GM12878 (cell line): ENCODE results near the gene TUBGCP2. TPM values are rescaled to one million over a fixed set of nuclear protein-coding genes. Genes with fewer than 3 reads are reported as not detected.

ENCODE experiments used
- ATAC-seq: fragments of 200-7000 bp; cut with Tn5 transposase; 3 replicates; pipeline ENCODE4 v1.9.1; 2020; ENCODE audit warnings: mild to moderate bottlenecking, moderate library complexity
- BruUV-seq: library from RNA; stranded (reverse); fragments of 400-500 nt; replicated peaks from 2 replicates; lab custom pipeline; 2021; lab: Mats Ljungman, UMichigan
- CTCF ChIA-PET: fragments of 300-600 bp; sonication (Branson Sonifier 250); formaldehyde crosslinking; extraction: SDS; loops from one replicate; lab custom pipeline; 2021; ENCODE audit warnings: inconsistent platforms; lab: Yijun Ruan, JAX
- POLR2A ChIA-PET: fragments of 350-600 bp; formaldehyde crosslinking; extraction: SDS; loops from one replicate; lab custom pipeline; 2021; ENCODE audit warnings: inconsistent platforms; lab: Charles Lee
- RAD21 ChIA-PET: fragments of 300-600 bp; sonication (Branson Sonifier 250); formaldehyde crosslinking; loops from one replicate; lab custom pipeline; 2023; ENCODE audit warnings: antibody characterized with exemption; ENCODE audit not compliant: unreplicated experiment; lab: Charles Lee
- SMC1A ChIA-PET: fragments of 300-600 bp; sonication (Branson Sonifier 250); formaldehyde crosslinking; loops from one replicate; lab custom pipeline; 2023; ENCODE audit not compliant: unreplicated experiment, uncharacterized antibody; lab: Charles Lee
- DNase-seq: peaks from one replicate; pipeline ENCODE4 v3.0.0-alpha.2; 2011; ENCODE audit warnings: low read depth, low spot score
- FAIRE-seq: peaks from 3 replicates; lab custom pipeline; 2011; peaks lifted over from hg19 to GRCh38; lab: Jason Lieb, UNC
- H2AFZ ChIP-seq: 2 replicates; pipeline ENCODE4 v1.6.0; 2011; ENCODE audit warnings: low read depth, low read length, control low read depth; ENCODE audit not compliant: control insufficient read depth
- H3K27ac ChIP-seq: 2 replicates; pipeline ENCODE4 v1.5.1; 2011; ENCODE audit warnings: control low read depth; ENCODE audit not compliant: control insufficient read depth, insufficient read depth
- H3K27me3 ChIP-seq, 2 experiments: replicated peaks in 1 of 2; 2 replicates each; pipeline versions ENCODE4 v1.6.0 to v1.6.1; 2011; ENCODE audit warnings: low read length in 1 of 2; ENCODE audit not compliant: control insufficient read depth in 2 of 2, insufficient read depth in 2 of 2
- H3K36me3 ChIP-seq, 2 experiments: 2 replicates each; pipeline ENCODE4 v1.5.1; 2011; ENCODE audit warnings: low read length in 1 of 2; ENCODE audit not compliant: control insufficient read depth in 2 of 2, insufficient read depth in 2 of 2
- H3K4me1 ChIP-seq: 2 replicates; pipeline ENCODE4 v1.6.1; 2011; ENCODE audit warnings: mild to moderate bottlenecking, low read length, moderate library complexity, mixed read lengths; ENCODE audit not compliant: control insufficient read depth, insufficient read depth
- H3K4me2 ChIP-seq: 2 replicates; pipeline ENCODE4 v1.6.0; 2011; ENCODE audit warnings: control low read depth; ENCODE audit not compliant: control insufficient read depth, insufficient read depth
- H3K4me3 ChIP-seq: fragments of 200-600 bp; sonication (generic); 2 replicates; pipeline ENCODE4 v1.5.1; 2016
- H3K79me2 ChIP-seq: 2 replicates; pipeline ENCODE4 v1.6.0; 2011; ENCODE audit warnings: low read length; ENCODE audit not compliant: control insufficient read depth, insufficient read depth
- H3K9ac ChIP-seq: 2 replicates; pipeline ENCODE4 v1.8.0; 2011; ENCODE audit warnings: low read length, control low read depth, mixed read lengths; ENCODE audit not compliant: control insufficient read depth, insufficient read depth
- H3K9me3 ChIP-seq: replicated peaks from 3 replicates; pipeline ENCODE4 v1.5.1; 2011; ENCODE audit warnings: mild to moderate bottlenecking, low read length; ENCODE audit not compliant: control insufficient read depth, insufficient read depth
- H4K20me1 ChIP-seq: 2 replicates; pipeline ENCODE4 v1.6.0; 2011; ENCODE audit not compliant: control insufficient read depth, insufficient read depth
- ATF7 ChIP-seq: fragments of 450-650 bp; IDR thresholded peaks from 2 replicates; pipeline ENCODE4 v1.6.1; 2016; ENCODE audit warnings: low read depth, mild to moderate bottlenecking
- GABPA ChIP-seq: IDR thresholded peaks from 2 replicates; pipeline ENCODE4 v1.6.1; 2014; ENCODE audit warnings: antibody characterized with exemption, low read depth, mild to moderate bottlenecking, inconsistent platforms
- GATAD2B ChIP-seq: fragments of 450-650 bp; conservative IDR thresholded peaks from 2 replicates; pipeline ENCODE4 v1.6.1; 2017; ENCODE audit warnings: low read depth, mild to moderate bottlenecking, moderate library complexity
- HDAC2 ChIP-seq: fragments of 200-600 bp; sonication (generic); IDR thresholded peaks from 2 replicates; pipeline ENCODE4 v1.6.1; 2017
- LARP7 ChIP-seq: fragments of 450-650 bp; IDR thresholded peaks from 2 replicates; pipeline ENCODE4 v1.6.1; 2017; ENCODE audit warnings: mild to moderate bottlenecking
- MTA3 ChIP-seq: IDR thresholded peaks from 2 replicates; pipeline ENCODE4 v1.6.1; 2012; ENCODE audit warnings: low read length, inconsistent platforms, borderline replicate concordance
- NR2C1 ChIP-seq: fragments of 450-650 bp; IDR thresholded peaks from 2 replicates; pipeline ENCODE4 v1.6.1; 2017; ENCODE audit warnings: antibody characterized with exemption, mild to moderate bottlenecking, moderate library complexity
- RB1 ChIP-seq: fragments of 450-650 bp; formaldehyde crosslinking; IDR thresholded peaks from 2 replicates; pipeline ENCODE4 v1.6.1; 2017; ENCODE audit warnings: mild to moderate bottlenecking, borderline replicate concordance
- SIX5 ChIP-seq: IDR thresholded peaks from 2 replicates; pipeline ENCODE4 v1.6.1; 2011; ENCODE audit warnings: mild to moderate bottlenecking, low read depth, low read length, moderate library complexity; ENCODE audit not compliant: severe bottlenecking
- TAF1 ChIP-seq: IDR thresholded peaks from 2 replicates; pipeline ENCODE4 v1.6.1; 2011; ENCODE audit warnings: mild to moderate bottlenecking, low read depth, low read length, borderline replicate concordance
- TBL1XR1 ChIP-seq: IDR thresholded peaks from 2 replicates; pipeline ENCODE4 v1.6.1; 2012; ENCODE audit warnings: low read depth, low read length, improper control_type of control experiment
- ZSCAN29 ChIP-seq: fragments of 450-650 bp; IDR thresholded peaks from 2 replicates; pipeline ENCODE4 v1.6.1; 2017; ENCODE audit warnings: mild to moderate bottlenecking, moderate library complexity
- WGBS: methylation state at CpG from one replicate; pipeline ENCODE4 v1.1.6; 2016; ENCODE audit warnings: low lambda C conversion rate; ENCODE audit not compliant: insufficient replicate concordance, insufficient coverage; ENCODE audit errors: missing lambda C conversion rate; 5-methylcytosine and 5-hydroxymethylcytosine counted together
- in situ Hi-C: fragments of 300-500 bp; cut with MboI; formaldehyde crosslinking; loops from 9 replicates; pipeline ENCODE4 v1.14.3; 2018; ENCODE audit warnings: mixed read lengths
- intact Hi-C: fragments of 100-400 bp; cut with micrococcal nuclease; formaldehyde crosslinking; loops from one replicate; pipeline ENCODE4 v1.14.2; 2022; ENCODE audit not compliant: unreplicated experiment
- polyA plus RNA-seq, 11 experiments: library from polyadenylated mRNA; depleted of rRNA in 4 of 11; unstranded in 6 of 11; stranded (reverse) in 5 of 11; fragments of >200 nt; fragmentation: Nextera tagmentation in 4 of 11; fragmentation: Illumina TruSeq in 1 of 11; extraction: Ambion mirVana in 4 of 11; extraction: Trizol in 1 of 11; gene quantifications; 1 replicate in 1 of 11; 2 replicates in 10 of 11; pipeline versions ENCODE4 v1.2.1 to v1.2.3, GENCODE V29; 2011 to 2016; ENCODE audit warnings: inconsistent platforms in 2 of 11, missing spikeins in 2 of 11, low read depth in 1 of 11
- total RNA-seq, 4 experiments: library from RNA; depleted of rRNA in 3 of 4; stranded (reverse); fragments of >200 nt in 3 of 4; fragmentation: Illumina TruSeq in 1 of 4; extraction: Trizol in 1 of 4; gene quantifications; 2 replicates each; pipeline versions ENCODE4 v1.2.1 to v1.2.3, GENCODE V29; 2013 to 2021
- TF ChIP-seq, protein P1 (sequence below): fragments of 450-650 bp; IDR thresholded peaks from 2 replicates; pipeline ENCODE4 v1.6.1; 2016; ENCODE audit warnings: mild to moderate bottlenecking
- TF ChIP-seq, protein P2 (sequence below): fragments of 450-650 bp; formaldehyde crosslinking; IDR thresholded peaks from 2 replicates; pipeline ENCODE4 v1.5.0; 2022; ENCODE audit warnings: mild to moderate bottlenecking, missing genetic modification characterization
- TF ChIP-seq, protein P3 (sequence below): fragments of 450-650 bp; IDR thresholded peaks from 2 replicates; pipeline ENCODE4 v1.6.1; 2017; ENCODE audit warnings: mild to moderate bottlenecking, moderate library complexity

The TUBGCP2 gene
- total and polyA plus RNA-seq, 10 of the 15 experiments (the other 5 are each of a cell fraction or from before 2014, with no cell fraction given), result 4.8 to 47.1 (median 34.7) TPM

DNA sequence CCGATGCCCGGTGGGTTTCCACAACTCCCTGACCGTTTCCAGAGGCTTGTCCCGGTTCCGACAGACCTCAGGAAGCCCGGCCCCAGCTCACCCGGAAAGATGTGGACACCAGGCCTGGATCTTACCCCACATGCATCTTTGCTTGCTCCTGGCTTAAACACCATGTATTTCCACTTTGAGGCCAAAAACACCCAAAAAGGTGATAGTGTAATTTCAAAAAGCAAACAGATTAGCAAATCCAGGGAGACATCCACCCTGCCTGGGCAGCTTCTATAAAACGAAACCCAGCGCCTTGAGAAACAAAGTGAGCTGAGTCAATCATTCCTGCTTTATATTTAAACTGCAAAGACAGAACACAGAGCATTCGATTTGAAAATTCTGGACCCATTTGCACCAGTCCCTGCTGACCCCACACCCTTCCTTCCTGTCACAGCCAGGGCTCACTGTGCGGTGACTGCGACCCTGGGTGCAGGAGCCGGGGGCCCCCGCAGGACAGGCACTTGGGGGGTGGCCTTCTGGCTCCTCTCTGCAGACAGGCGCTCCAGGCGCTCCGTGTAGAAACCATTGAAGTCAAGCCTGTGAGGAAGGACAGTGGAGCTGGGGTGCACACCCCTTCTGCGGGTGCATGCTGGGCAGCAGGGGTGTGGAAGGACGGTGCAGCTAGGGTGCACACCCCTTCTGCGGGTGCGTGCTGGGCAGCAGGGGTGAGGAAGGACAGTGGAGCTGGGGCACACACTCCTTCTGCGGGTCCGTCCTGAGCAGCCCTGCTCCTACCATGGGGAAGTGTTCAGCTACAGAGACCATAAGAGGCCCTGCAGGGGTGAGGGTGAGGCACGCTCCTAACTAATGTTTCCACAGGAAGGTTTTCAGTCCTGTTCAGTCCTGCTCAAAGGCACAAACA lies 29.1 kb downstream of the TUBGCP2 start:
- ATAC-seq, result no peak
- Histone ChIP-seq H3K79me2 (peaks cover 17% of the 10 kb centered on the region), H3K4me3 (no peak overlapping the region), H3K36me3 (peaks cover 3 to 13% of the 10 kb centered on the region in 2 experiments), H2AFZ (no peak overlapping the region), H3K9me3 (no peaks in the 10 kb centered on the region), H3K27ac (no peak overlapping the region), H3K4me2 (no peak overlapping the region), H3K4me1 (peaks cover 32% of the 10 kb centered on the region), H4K20me1 (no peaks in the 10 kb centered on the region; the same call in 1 of the 2 replicates), H3K9ac (no peak overlapping the region), H3K27me3 (no peaks in the 10 kb centered on the region)
- no peak for DNase-seq
- 79% methylated on average over 24 of the region's 24 CpGs for WGBS
- CTCF ChIA-PET, result interaction anchor here (0.9 to 2.8 kb wide), 3 partner anchors 18 to 28 kb away, joined by 3 to 14 read pairs (median 9); no protein-coding TSS in a partner anchor
- SMC1A ChIA-PET, result interaction anchor here (1.0 kb wide), 1 partner anchor 28 kb away, joined by 4 read pairs; no protein-coding TSS in a partner anchor
- BruUV-seq, result no TSS peak
- in situ Hi-C loops, result no loop called here
- no peak for FAIRE-seq
- RAD21 ChIA-PET, result no interaction called here
- POLR2A ChIA-PET, result no interaction called here
- intact Hi-C loops, result no loop called here
- TF ChIP-seq TBL1XR1 (no peak), ZSCAN29 (no peak), TAF1 (no peak), SIX5 (no peak), LARP7 (no peak), GABPA (no peak), NR2C1 (no peak), GATAD2B (no peak), HDAC2 (no peak), MTA3 (no peak), RB1 (no peak), ATF7 (no peak)
- TF ChIP-seq, protein P1, sequence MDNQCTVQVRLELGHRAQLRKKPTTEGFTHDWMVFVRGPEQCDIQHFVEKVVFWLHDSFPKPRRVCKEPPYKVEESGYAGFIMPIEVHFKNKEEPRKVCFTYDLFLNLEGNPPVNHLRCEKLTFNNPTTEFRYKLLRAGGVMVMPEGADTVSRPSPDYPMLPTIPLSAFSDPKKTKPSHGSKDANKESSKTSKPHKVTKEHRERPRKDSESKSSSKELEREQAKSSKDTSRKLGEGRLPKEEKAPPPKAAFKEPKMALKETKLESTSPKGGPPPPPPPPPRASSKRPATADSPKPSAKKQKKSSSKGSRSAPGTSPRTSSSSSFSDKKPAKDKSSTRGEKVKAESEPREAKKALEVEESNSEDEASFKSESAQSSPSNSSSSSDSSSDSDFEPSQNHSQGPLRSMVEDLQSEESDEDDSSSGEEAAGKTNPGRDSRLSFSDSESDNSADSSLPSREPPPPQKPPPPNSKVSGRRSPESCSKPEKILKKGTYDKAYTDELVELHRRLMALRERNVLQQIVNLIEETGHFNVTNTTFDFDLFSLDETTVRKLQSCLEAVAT, result no peak
- TF ChIP-seq, protein P2, sequence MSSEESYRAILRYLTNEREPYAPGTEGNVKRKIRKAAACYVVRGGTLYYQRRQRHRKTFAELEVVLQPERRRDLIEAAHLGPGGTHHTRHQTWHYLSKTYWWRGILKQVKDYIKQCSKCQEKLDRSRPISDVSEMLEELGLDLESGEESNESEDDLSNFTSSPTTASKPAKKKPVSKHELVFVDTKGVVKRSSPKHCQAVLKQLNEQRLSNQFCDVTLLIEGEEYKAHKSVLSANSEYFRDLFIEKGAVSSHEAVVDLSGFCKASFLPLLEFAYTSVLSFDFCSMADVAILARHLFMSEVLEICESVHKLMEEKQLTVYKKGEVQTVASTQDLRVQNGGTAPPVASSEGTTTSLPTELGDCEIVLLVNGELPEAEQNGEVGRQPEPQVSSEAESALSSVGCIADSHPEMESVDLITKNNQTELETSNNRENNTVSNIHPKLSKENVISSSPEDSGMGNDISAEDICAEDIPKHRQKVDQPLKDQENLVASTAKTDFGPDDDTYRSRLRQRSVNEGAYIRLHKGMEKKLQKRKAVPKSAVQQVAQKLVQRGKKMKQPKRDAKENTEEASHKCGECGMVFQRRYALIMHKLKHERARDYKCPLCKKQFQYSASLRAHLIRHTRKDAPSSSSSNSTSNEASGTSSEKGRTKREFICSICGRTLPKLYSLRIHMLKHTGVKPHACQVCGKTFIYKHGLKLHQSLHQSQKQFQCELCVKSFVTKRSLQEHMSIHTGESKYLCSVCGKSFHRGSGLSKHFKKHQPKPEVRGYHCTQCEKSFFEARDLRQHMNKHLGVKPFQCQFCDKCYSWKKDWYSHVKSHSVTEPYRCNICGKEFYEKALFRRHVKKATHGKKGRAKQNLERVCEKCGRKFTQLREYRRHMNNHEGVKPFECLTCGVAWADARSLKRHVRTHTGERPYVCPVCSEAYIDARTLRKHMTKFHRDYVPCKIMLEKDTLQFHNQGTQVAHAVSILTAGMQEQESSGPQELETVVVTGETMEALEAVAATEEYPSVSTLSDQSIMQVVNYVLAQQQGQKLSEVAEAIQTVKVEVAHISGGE (CRISPR knock-in tag), result no peak
- TF ChIP-seq, protein P3, sequence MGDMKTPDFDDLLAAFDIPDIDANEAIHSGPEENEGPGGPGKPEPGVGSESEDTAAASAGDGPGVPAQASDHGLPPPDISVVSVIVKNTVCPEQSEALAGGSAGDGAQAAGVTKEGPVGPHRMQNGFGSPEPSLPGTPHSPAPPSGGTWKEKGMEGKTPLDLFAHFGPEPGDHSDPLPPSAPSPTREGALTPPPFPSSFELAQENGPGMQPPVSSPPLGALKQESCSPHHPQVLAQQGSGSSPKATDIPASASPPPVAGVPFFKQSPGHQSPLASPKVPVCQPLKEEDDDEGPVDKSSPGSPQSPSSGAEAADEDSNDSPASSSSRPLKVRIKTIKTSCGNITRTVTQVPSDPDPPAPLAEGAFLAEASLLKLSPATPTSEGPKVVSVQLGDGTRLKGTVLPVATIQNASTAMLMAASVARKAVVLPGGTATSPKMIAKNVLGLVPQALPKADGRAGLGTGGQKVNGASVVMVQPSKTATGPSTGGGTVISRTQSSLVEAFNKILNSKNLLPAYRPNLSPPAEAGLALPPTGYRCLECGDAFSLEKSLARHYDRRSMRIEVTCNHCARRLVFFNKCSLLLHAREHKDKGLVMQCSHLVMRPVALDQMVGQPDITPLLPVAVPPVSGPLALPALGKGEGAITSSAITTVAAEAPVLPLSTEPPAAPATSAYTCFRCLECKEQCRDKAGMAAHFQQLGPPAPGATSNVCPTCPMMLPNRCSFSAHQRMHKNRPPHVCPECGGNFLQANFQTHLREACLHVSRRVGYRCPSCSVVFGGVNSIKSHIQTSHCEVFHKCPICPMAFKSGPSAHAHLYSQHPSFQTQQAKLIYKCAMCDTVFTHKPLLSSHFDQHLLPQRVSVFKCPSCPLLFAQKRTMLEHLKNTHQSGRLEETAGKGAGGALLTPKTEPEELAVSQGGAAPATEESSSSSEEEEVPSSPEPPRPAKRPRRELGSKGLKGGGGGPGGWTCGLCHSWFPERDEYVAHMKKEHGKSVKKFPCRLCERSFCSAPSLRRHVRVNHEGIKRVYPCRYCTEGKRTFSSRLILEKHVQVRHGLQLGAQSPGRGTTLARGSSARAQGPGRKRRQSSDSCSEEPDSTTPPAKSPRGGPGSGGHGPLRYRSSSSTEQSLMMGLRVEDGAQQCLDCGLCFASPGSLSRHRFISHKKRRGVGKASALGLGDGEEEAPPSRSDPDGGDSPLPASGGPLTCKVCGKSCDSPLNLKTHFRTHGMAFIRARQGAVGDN, result no peak
